ENCODE results near the gene DCAF17. TPM values are rescaled to one million over a fixed set of nuclear protein-coding genes. Genes with fewer than 3 reads are reported as not detected.
"Not testable (repeated sequence)": the region's sequence is repeated elsewhere in the genome, so short reads cannot be mapped to it uniquely, and the experiment has no call there.

Gene DCAF17
- total RNA-seq, 1 donor from 2014 or later: 53.8 TPM

- Histone ChIP-seq H3K27me3 (no peaks in the 10 kb centered on the region), H3K79me2 (ENCODE audit: low read depth) (peaks cover 37% of the 10 kb centered on the region), H3K9me3 (ENCODE audit: low read depth) (no peaks in the 10 kb centered on the region), H4K20me1 (ENCODE audit: low read depth) (no peaks in the 10 kb centered on the region), H2AFZ (replicated peaks) (no peak overlapping the region), H3K4me2 (no peak overlapping the region), H3K36me3 (no peaks in the 10 kb centered on the region), H3K9ac (no peak overlapping the region), H3K4me3 (no peak overlapping the region), H3F3A (ENCODE audit: low read depth) (peaks cover 17% of the 10 kb centered on the region), H3K4me1 (peaks cover 18% of the 10 kb centered on the region), H3K27ac (no peak overlapping the region)
- H3K4me1 Mint-ChIP-seq: peaks cover 17% of the 10 kb centered on the region
- no peaks in the 10 kb centered on the region for H3K9me3 Mint-ChIP-seq
- H3K27ac Mint-ChIP-seq: no peak overlapping the region
- H3K27me3 Mint-ChIP-seq (ENCODE audit: insufficient read depth, low read depth): no peaks in the 10 kb centered on the region
- H3K4me3 Mint-ChIP-seq: no peak overlapping the region
- TF ChIP-seq EZH2phosphoT487 (IDR thresholded peaks at IDR 0.05) (no peak), EZH2 (IDR thresholded peaks at IDR 0.05) (no peak), CTCF (IDR thresholded peaks at IDR 0.05) (no peak)
- DNase-seq (ENCODE audit: low spot score): no peak
- no peaks in the 10 kb centered on the region for H3K36me3 Mint-ChIP-seq
These were observed 21.4 kb upstream of the DCAF17 start for GRCh38 chr2:171412571-171413175.

- H3K27me3 Mint-ChIP-seq (ENCODE audit: insufficient read depth, low read depth); H3K4me3 ChIP-seq; H3K27ac ChIP-seq; H3K9ac ChIP-seq; H4K20me1 ChIP-seq (ENCODE audit: low read depth); H3K27ac Mint-ChIP-seq; H3K27me3 ChIP-seq; H3K36me3 Mint-ChIP-seq; H3K4me1 ChIP-seq; H3K4me2 ChIP-seq; DNase-seq (ENCODE audit: low spot score); H3K4me3 Mint-ChIP-seq; H2AFZ ChIP-seq (replicated peaks); H3F3A ChIP-seq (ENCODE audit: low read depth); H3K36me3 ChIP-seq; H3K9me3 Mint-ChIP-seq; H3K9me3 ChIP-seq (ENCODE audit: low read depth): not testable (repeated sequence)
- peaks cover 13% of the 10 kb centered on the region for H3K4me1 Mint-ChIP-seq
- peaks cover 28% of the 10 kb centered on the region for H3K79me2 ChIP-seq (ENCODE audit: low read depth)
These were observed 19.4 kb upstream of the DCAF17 start for GRCh38 chr2:171414645-171415044.

GRCh38 chr2:171416009-171416926, 17.8 kb upstream of the DCAF17 start:
- Histone ChIP-seq H3K4me2 (no peak overlapping the region), H3K4me3 (no peak overlapping the region), H3K79me2 (ENCODE audit: low read depth) (peaks cover 28% of the 10 kb centered on the region), H4K20me1 (ENCODE audit: low read depth) (no peaks in the 10 kb centered on the region), H3K9me3 (ENCODE audit: low read depth) (no peaks in the 10 kb centered on the region), H3K27ac (no peak overlapping the region), H3K27me3 (no peaks in the 10 kb centered on the region), H3F3A (ENCODE audit: low read depth) (peaks cover 3% of the 10 kb centered on the region), H3K9ac (no peak overlapping the region), H3K36me3 (no peaks in the 10 kb centered on the region), H3K4me1 (no peaks in the 10 kb centered on the region), H2AFZ (replicated peaks) (no peak overlapping the region)
- no peak overlapping the region for H3K27ac Mint-ChIP-seq
- peaks cover 5% of the 10 kb centered on the region for H3K4me1 Mint-ChIP-seq
- H3K4me3 Mint-ChIP-seq: no peak overlapping the region
- H3K9me3 Mint-ChIP-seq: no peaks in the 10 kb centered on the region
- TF ChIP-seq CTCF (IDR thresholded peaks at IDR 0.05) (peak; percentile 89), EZH2 (IDR thresholded peaks at IDR 0.05) (no peak)
- H3K27me3 Mint-ChIP-seq (ENCODE audit: insufficient read depth, low read depth): peaks cover 2% of the 10 kb centered on the region
- H3K36me3 Mint-ChIP-seq: no peaks in the 10 kb centered on the region
- peak; percentile 88 for DNase-seq (ENCODE audit: low spot score)

- H3K4me1 Mint-ChIP-seq: peaks cover 5% of the 10 kb centered on the region
- H4K20me1 ChIP-seq (ENCODE audit: low read depth): no peaks in the 10 kb centered on the region
- no peak overlapping the region for H3K4me2 ChIP-seq
- H3K27ac Mint-ChIP-seq: no peak overlapping the region
- peaks cover 3% of the 10 kb centered on the region for H3K36me3 Mint-ChIP-seq
- H3K27me3 ChIP-seq: no peaks in the 10 kb centered on the region
- H3K9ac ChIP-seq: no peak overlapping the region
- peaks cover 3% of the 10 kb centered on the region for H3F3A ChIP-seq (ENCODE audit: low read depth)
- DNase-seq (ENCODE audit: low spot score): no peak
- H3K4me1 ChIP-seq: no peaks in the 10 kb centered on the region
- H3K9me3 ChIP-seq (ENCODE audit: low read depth): no peaks in the 10 kb centered on the region
- H3K4me3 ChIP-seq: no peak overlapping the region
- no peak overlapping the region for H3K27ac ChIP-seq
- H3K36me3 ChIP-seq: no peaks in the 10 kb centered on the region
- TF ChIP-seq EZH2phosphoT487 (IDR thresholded peaks at IDR 0.05) (no peak), EZH2 (IDR thresholded peaks at IDR 0.05) (no peak), CTCF (IDR thresholded peaks at IDR 0.05) (no peak)
- H2AFZ ChIP-seq (replicated peaks): no peak overlapping the region
- H3K79me2 ChIP-seq (ENCODE audit: low read depth): peaks cover 33% of the 10 kb centered on the region
- peaks cover 2% of the 10 kb centered on the region for H3K27me3 Mint-ChIP-seq (ENCODE audit: insufficient read depth, low read depth)
- peaks cover 17% of the 10 kb centered on the region for H3K9me3 Mint-ChIP-seq
- H3K4me3 Mint-ChIP-seq: no peak overlapping the region
These were observed 14.7 kb upstream of the DCAF17 start for GRCh38 chr2:171419333-171419732.
